Ishikawa (cell line): ENCODE measurements around the gene HOXA10.
A peak's percentile ranks its signal among the peaks of the same experiment; 100 is the strongest.

ENCODE experiments used
- CEBPB ChIP-seq: IDR thresholded peaks from 2 replicates; pipeline ENCODE4 v1.6.1; 2012
- CREB1 ChIP-seq: IDR thresholded peaks from 2 replicates; pipeline ENCODE4 v1.6.1; 2012; ENCODE audit warnings: low read depth
- EGR1 ChIP-seq: IDR thresholded peaks from 2 replicates; pipeline ENCODE4 v1.6.1; 2012
- EP300 ChIP-seq: IDR thresholded peaks from 2 replicates; pipeline ENCODE4 v1.6.1; 2012; ENCODE audit warnings: borderline replicate concordance
- FOXM1 ChIP-seq: IDR thresholded peaks from 2 replicates; pipeline ENCODE4 v1.6.1; 2012; ENCODE audit warnings: low read depth, borderline replicate concordance
- NFIC ChIP-seq: IDR thresholded peaks from 2 replicates; pipeline ENCODE4 v1.6.1; 2012
- RAD21 ChIP-seq: IDR thresholded peaks from 2 replicates; pipeline ENCODE4 v1.6.1; 2012; ENCODE audit warnings: low read depth
- REST ChIP-seq: IDR thresholded peaks from 2 replicates; pipeline ENCODE4 v1.6.1; 2012; ENCODE audit warnings: low read depth, mild to moderate bottlenecking
- TAF1 ChIP-seq: IDR thresholded peaks from 2 replicates; pipeline ENCODE4 v1.6.1; 2012; ENCODE audit warnings: low read depth, mild to moderate bottlenecking
- TCF12 ChIP-seq: IDR thresholded peaks from 2 replicates; pipeline ENCODE4 v1.6.1; 2012; ENCODE audit warnings: low read depth
- TEAD4 ChIP-seq: IDR thresholded peaks from 2 replicates; pipeline ENCODE4 v1.6.1; 2012
- YY1 ChIP-seq: IDR thresholded peaks from 2 replicates; pipeline ENCODE4 v1.6.1; 2012; ENCODE audit warnings: low read depth
- ZBTB7A ChIP-seq: IDR thresholded peaks from 2 replicates; pipeline ENCODE4 v1.6.1; 2012; ENCODE audit warnings: low read depth
- TF ChIP-seq, protein P1 (sequence below): IDR thresholded peaks from 2 replicates; pipeline ENCODE4 v1.6.1; 2012
- TF ChIP-seq, protein P2 (sequence below): IDR thresholded peaks from 2 replicates; pipeline ENCODE4 v1.6.1; 2012

Gene HOXA10

GRCh38 chr7:27210441-27211083 is 36.4 kb upstream of the HOXA10 start:
- TF ChIP-seq RAD21: peak; percentile 37
- TF ChIP-seq NFIC: no peak
- no peak for TF ChIP-seq CEBPB
- TF ChIP-seq EGR1: no peak
- TF ChIP-seq TAF1: no peak

DNA sequence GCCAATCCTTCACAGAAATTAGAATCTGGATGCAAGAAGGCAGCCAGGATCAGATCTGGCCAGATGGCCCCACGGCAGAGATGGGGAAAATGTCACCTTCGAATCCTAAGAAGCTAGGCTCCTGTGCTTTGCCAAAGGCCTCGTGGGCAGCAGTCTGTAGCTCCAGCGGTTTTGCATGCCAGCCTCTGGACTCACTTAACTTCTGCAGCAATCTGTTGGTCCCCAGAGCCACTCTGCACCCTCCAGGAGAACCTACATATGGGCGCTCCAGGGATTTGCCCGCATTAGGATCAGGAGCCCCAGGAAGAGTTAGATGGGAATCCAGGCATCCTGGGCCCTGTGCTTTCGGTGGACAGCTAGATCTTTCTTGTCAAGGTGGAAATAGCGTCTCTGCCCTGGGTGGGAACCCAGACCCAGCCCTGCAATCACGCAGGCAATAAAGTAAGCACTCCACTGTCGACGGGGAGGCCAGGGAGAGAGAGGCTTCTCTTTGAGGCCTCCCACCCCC is 35.9 kb upstream of the HOXA10 start:
- no peak for TF ChIP-seq TCF12
- TF ChIP-seq, protein P1, sequence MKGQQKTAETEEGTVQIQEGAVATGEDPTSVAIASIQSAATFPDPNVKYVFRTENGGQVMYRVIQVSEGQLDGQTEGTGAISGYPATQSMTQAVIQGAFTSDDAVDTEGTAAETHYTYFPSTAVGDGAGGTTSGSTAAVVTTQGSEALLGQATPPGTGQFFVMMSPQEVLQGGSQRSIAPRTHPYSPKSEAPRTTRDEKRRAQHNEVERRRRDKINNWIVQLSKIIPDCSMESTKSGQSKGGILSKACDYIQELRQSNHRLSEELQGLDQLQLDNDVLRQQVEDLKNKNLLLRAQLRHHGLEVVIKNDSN: no peak
- TF ChIP-seq CEBPB: no peak
- no peak for TF ChIP-seq YY1
- TF ChIP-seq RAD21: no peak
- TF ChIP-seq NFIC: no peak
- TF ChIP-seq FOXM1: no peak
- no peak for TF ChIP-seq ZBTB7A

GRCh38 chr7:27208998-27209397 is 34.9 kb upstream of the HOXA10 start:
- TF ChIP-seq TEAD4: no peak
- no peak for TF ChIP-seq TAF1
- no peak for TF ChIP-seq EGR1
- TF ChIP-seq FOXM1: no peak
- TF ChIP-seq, protein P1: no peak
- no peak for TF ChIP-seq ZBTB7A
- TF ChIP-seq, protein P2, sequence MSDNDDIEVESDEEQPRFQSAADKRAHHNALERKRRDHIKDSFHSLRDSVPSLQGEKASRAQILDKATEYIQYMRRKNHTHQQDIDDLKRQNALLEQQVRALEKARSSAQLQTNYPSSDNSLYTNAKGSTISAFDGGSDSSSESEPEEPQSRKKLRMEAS: no peak
- no peak for TF ChIP-seq RAD21

DNA sequence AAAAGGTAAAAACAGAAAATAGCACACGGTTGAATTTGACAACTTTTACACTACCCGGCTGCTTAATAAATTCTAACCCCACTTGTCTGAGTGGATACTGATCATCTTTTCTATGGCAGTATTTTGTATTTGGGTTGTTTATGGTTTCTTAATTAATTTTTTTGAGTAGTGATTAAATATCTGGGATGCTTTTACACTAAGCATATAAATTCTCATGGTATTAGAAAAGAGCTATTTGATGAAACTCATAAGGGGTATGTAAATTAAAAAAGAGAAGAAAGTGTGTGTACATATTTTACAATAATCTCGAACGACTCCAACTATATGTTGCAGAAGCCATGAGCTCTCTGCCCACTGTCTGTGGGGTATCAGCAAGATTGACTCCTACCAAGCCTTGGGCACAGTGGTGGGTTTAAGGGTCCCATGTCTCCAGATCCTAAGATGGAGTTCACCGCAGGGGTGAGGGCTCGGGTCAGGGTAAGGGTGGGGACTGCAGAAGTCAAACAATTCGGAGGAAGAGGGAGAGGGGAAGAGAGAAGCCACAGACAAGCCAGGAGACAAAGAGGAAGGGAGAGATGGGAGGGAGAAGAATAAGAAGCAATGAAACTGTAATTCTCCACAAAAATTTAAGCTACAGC is 33.3 kb upstream of the HOXA10 start:
- TF ChIP-seq TCF12: no peak
- no peak for TF ChIP-seq EGR1
- no peak for TF ChIP-seq YY1
- TF ChIP-seq REST: no peak
- TF ChIP-seq ZBTB7A: no peak
- TF ChIP-seq, protein P2: no peak

- TF ChIP-seq EGR1 (no peak), TCF12 (no peak), CREB1 (no peak), ZBTB7A (no peak), REST (no peak), CEBPB (no peak), EP300 (no peak)
- TF ChIP-seq, protein P1: no peak
Measured at GRCh38 chr7:27205325-27206280, 31.5 kb upstream of the HOXA10 start.
